Measurements from ENCODE around the gene IL1A. TPM values are rescaled to one million over a fixed set of nuclear protein-coding genes. Genes with fewer than 3 reads are reported as not detected.

Gene IL1A
- total RNA-seq, 1 donor from 2014 or later: 0.43 TPM

DNA sequence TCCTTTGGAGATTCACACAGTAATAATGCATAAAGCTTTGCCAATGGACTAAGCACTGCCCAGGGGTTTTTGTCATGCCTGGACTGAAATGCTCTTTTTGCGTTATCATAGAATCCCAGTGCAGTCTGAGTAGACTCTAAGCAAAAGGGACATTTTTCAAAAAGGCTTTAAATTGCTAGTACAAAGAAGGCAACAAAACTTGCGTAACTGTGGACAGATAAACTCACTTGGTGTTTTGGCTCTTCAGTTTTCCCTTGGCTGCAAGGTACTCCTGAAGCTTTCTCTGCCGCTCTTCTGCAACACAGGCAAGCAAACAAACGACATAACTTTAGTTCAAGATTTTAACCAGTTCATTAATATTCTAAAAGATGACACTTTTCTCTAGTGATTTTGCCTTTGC lies 22.0 kb downstream of the IL1A start:
- H4K20me1 ChIP-seq (ENCODE audit: insufficient read depth, low read length): no peaks in the 10 kb centered on the region
- no peak overlapping the region for H3K27ac Mint-ChIP-seq (ENCODE audit: unreplicated experiment)
- H3K27me3 ChIP-seq (ENCODE audit: insufficient read depth, low read length): no peaks in the 10 kb centered on the region
- no peaks in the 10 kb centered on the region for H3K4me1 ChIP-seq (ENCODE audit: insufficient read depth, low read length)
- H3K9ac ChIP-seq (ENCODE audit: low read length): no peak overlapping the region
- no peaks in the 10 kb centered on the region for H3K36me3 ChIP-seq (ENCODE audit: insufficient read depth, low read length)
- no peaks in the 10 kb centered on the region for H3K27me3 Mint-ChIP-seq (ENCODE audit: low read depth, unreplicated experiment)
- H3K4me3 Mint-ChIP-seq (ENCODE audit: unreplicated experiment): no peak overlapping the region
- peaks cover 45% of the 10 kb centered on the region for H3K79me2 ChIP-seq (ENCODE audit: insufficient read depth, low read length)
- DNase-seq (ENCODE audit: low read depth) (no peak), FAIRE-seq (no peak)
- H3K4me2 ChIP-seq (ENCODE audit: low read length): peak overlapping the region; percentile 93
- no peak overlapping the region for H3K4me3 ChIP-seq (ENCODE audit: insufficient read depth, low read depth, low read length)
- no peaks in the 10 kb centered on the region for H3K36me3 Mint-ChIP-seq (ENCODE audit: low read depth, unreplicated experiment)
- no peak for TF ChIP-seq EZH2 (IDR thresholded peaks at IDR 0.05; ENCODE audit: insufficient read depth, low read length)
- TF ChIP-seq, protein P1, sequence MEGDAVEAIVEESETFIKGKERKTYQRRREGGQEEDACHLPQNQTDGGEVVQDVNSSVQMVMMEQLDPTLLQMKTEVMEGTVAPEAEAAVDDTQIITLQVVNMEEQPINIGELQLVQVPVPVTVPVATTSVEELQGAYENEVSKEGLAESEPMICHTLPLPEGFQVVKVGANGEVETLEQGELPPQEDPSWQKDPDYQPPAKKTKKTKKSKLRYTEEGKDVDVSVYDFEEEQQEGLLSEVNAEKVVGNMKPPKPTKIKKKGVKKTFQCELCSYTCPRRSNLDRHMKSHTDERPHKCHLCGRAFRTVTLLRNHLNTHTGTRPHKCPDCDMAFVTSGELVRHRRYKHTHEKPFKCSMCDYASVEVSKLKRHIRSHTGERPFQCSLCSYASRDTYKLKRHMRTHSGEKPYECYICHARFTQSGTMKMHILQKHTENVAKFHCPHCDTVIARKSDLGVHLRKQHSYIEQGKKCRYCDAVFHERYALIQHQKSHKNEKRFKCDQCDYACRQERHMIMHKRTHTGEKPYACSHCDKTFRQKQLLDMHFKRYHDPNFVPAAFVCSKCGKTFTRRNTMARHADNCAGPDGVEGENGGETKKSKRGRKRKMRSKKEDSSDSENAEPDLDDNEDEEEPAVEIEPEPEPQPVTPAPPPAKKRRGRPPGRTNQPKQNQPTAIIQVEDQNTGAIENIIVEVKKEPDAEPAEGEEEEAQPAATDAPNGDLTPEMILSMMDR (IDR thresholded peaks at IDR 0.05; ENCODE audit: insufficient read depth, low read depth, low read length): no peak
- H3K27ac ChIP-seq (ENCODE audit: low read depth, low read length): no peak overlapping the region
- H3K9me3 Mint-ChIP-seq (ENCODE audit: unreplicated experiment): no peaks in the 10 kb centered on the region
- H3K9me3 ChIP-seq (ENCODE audit: insufficient read depth, low read depth, low read length): no peaks in the 10 kb centered on the region
- H3K4me1 Mint-ChIP-seq (ENCODE audit: low read depth, unreplicated experiment): peaks cover 2% of the 10 kb centered on the region
- no peak overlapping the region for H2AFZ ChIP-seq (ENCODE audit: low read depth, low read length)

DNA sequence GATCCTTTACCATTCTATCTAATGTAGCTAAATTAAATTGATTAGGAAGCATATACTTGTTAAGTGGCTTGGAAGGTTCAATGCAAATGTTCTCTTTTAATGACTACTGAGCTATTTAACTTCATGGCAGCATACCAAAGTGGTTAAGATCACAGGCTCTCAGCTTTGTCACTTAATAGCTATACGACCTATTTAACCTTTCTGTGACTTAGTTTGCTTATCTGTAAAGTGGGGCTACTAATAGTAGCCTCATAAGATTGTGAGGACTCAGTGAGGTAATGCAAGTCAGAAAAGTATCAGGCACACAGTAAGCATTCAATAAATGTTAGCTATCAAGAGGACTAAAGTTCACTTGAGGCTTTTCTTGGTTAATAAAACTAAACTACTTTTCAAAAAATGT lies 24.1 kb downstream of the IL1A start:
- H3K4me1 Mint-ChIP-seq (ENCODE audit: low read depth, unreplicated experiment): peaks cover 2% of the 10 kb centered on the region
- peaks cover 56% of the 10 kb centered on the region for H3K79me2 ChIP-seq (ENCODE audit: insufficient read depth, low read length)

DNA sequence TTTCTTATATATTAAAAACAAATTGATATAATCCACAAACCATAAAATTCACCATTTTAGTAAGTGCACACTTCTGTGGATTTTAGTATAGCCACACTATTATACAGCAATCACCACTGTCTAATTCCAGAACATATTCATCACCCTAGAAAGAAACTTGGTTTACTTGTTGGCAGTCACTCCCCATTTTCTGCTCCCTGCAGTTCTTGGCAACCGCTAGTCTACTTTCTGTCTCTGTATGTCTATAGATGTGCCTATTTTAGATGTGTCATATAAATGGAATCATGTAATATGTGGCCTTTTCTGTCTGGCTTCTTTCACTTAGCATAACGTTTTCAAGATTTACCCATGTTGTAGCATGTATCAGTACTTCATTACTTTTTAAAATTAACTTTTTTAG lies 25.6 kb downstream of the IL1A start:
- Histone ChIP-seq H3K9ac (ENCODE audit: low read length) (no peak overlapping the region), H2AFZ (ENCODE audit: low read depth, low read length) (no peak overlapping the region), H3K27ac (ENCODE audit: low read depth, low read length) (no peak overlapping the region), H4K20me1 (ENCODE audit: insufficient read depth, low read length) (no peaks in the 10 kb centered on the region), H3K4me3 (ENCODE audit: insufficient read depth, low read depth, low read length) (no peak overlapping the region), H3K4me1 (ENCODE audit: insufficient read depth, low read length) (no peaks in the 10 kb centered on the region), H3K9me3 (ENCODE audit: insufficient read depth, low read depth, low read length) (no peaks in the 10 kb centered on the region), H3K36me3 (ENCODE audit: insufficient read depth, low read length) (peaks cover 27% of the 10 kb centered on the region), H3K27me3 (ENCODE audit: insufficient read depth, low read length) (no peaks in the 10 kb centered on the region), H3K79me2 (ENCODE audit: insufficient read depth, low read length) (peaks cover 61% of the 10 kb centered on the region), H3K4me2 (ENCODE audit: low read length) (no peak overlapping the region)
- DNase-seq (ENCODE audit: low read depth): peak; percentile 27
- TF ChIP-seq, protein P1 (IDR thresholded peaks at IDR 0.05; ENCODE audit: insufficient read depth, low read depth, low read length): no peak
- TF ChIP-seq EZH2 (IDR thresholded peaks at IDR 0.05; ENCODE audit: insufficient read depth, low read length): no peak
- H3K4me1 Mint-ChIP-seq (ENCODE audit: low read depth, unreplicated experiment): peaks cover 2% of the 10 kb centered on the region
- no peaks in the 10 kb centered on the region for H3K9me3 Mint-ChIP-seq (ENCODE audit: unreplicated experiment)
- no peak overlapping the region for H3K4me3 Mint-ChIP-seq (ENCODE audit: unreplicated experiment)
- FAIRE-seq: no peak
- no peaks in the 10 kb centered on the region for H3K27me3 Mint-ChIP-seq (ENCODE audit: low read depth, unreplicated experiment)
- no peaks in the 10 kb centered on the region for H3K36me3 Mint-ChIP-seq (ENCODE audit: low read depth, unreplicated experiment)
- no peak overlapping the region for H3K27ac Mint-ChIP-seq (ENCODE audit: unreplicated experiment)

More for the DNA sequence above, 24.1 kb downstream of the IL1A start:
- H3K27ac Mint-ChIP-seq (ENCODE audit: unreplicated experiment): no peak overlapping the region
- no peaks in the 10 kb centered on the region for H3K9me3 Mint-ChIP-seq (ENCODE audit: unreplicated experiment)
- H3K4me3 Mint-ChIP-seq (ENCODE audit: unreplicated experiment): no peak overlapping the region
- no peaks in the 10 kb centered on the region for H3K9me3 ChIP-seq (ENCODE audit: insufficient read depth, low read depth, low read length)
- H3K36me3 Mint-ChIP-seq (ENCODE audit: low read depth, unreplicated experiment): no peaks in the 10 kb centered on the region
- FAIRE-seq (no peak), DNase-seq (ENCODE audit: low read depth) (no peak)
- H3K27ac ChIP-seq (ENCODE audit: low read depth, low read length): no peak overlapping the region
- H3K4me1 ChIP-seq (ENCODE audit: insufficient read depth, low read length): no peaks in the 10 kb centered on the region
- TF ChIP-seq, protein P1 (IDR thresholded peaks at IDR 0.05; ENCODE audit: insufficient read depth, low read depth, low read length): no peak
- TF ChIP-seq EZH2 (IDR thresholded peaks at IDR 0.05; ENCODE audit: insufficient read depth, low read length): no peak
- H3K27me3 ChIP-seq (ENCODE audit: insufficient read depth, low read length): no peaks in the 10 kb centered on the region
- H4K20me1 ChIP-seq (ENCODE audit: insufficient read depth, low read length): no peaks in the 10 kb centered on the region
- no peak overlapping the region for H3K9ac ChIP-seq (ENCODE audit: low read length)
- no peaks in the 10 kb centered on the region for H3K27me3 Mint-ChIP-seq (ENCODE audit: low read depth, unreplicated experiment)
- H3K4me2 ChIP-seq (ENCODE audit: low read length): no peak overlapping the region
- H3K4me3 ChIP-seq (ENCODE audit: insufficient read depth, low read depth, low read length): no peak overlapping the region
- peaks cover 19% of the 10 kb centered on the region for H3K36me3 ChIP-seq (ENCODE audit: insufficient read depth, low read length)
- H2AFZ ChIP-seq (ENCODE audit: low read depth, low read length): no peak overlapping the region

Data from astrocyte (in vitro differentiated cells and primary cell).